ENCODE measurements around the gene TEAD1. TPM values are rescaled to one million over a fixed set of nuclear protein-coding genes. Genes with fewer than 3 reads are reported as not detected.

Gene TEAD1
- total RNA-seq, 4 donors from 2014 or later: 71.5 to 109 (median 88.5) TPM

GRCh38 chr11:12727563-12728211 is 53.5 kb downstream of the TEAD1 start:
- Histone ChIP-seq H3K9me3 (no peaks in the 10 kb centered on the region), H3K27me3 (no peaks in the 10 kb centered on the region), H3K4me1 (peaks cover 46 to 62% of the 10 kb centered on the region in 2 donors), H3K4me3 (replicated peaks in 1 of 3) (no peak overlapping the region), H3K27ac (peak overlapping the region in 2 of 3 donors; percentile 34 to 39), H3K36me3 (no peaks in the 10 kb centered on the region)
- TF ChIP-seq CTCF (IDR thresholded peaks at IDR 0.05) (no peak), POLR2A (IDR thresholded peaks at IDR 0.05) (no peak)
- DNase-seq: no peak
- WGBS, 2 donors: 52 to 54% methylated on average over 5 of the region's 5 CpGs
- intact Hi-C loops (cut with DNase I): no loop called here

GRCh38 chr11:12728417-12728816 is 54.2 kb downstream of the TEAD1 start:
- DNase-seq: no peak
- no peaks in the 10 kb centered on the region for H3K27me3 ChIP-seq
- H3K36me3 ChIP-seq: no peaks in the 10 kb centered on the region
- intact Hi-C loops (cut with DNase I): no loop called here
- H3K9me3 ChIP-seq: no peaks in the 10 kb centered on the region
- TF ChIP-seq CTCF (IDR thresholded peaks at IDR 0.05) (no peak), POLR2A (IDR thresholded peaks at IDR 0.05) (no peak)
- H3K4me3 ChIP-seq (replicated peaks in 1 of 3): no peak overlapping the region
- H3K4me1 ChIP-seq: peaks cover 39 to 54% of the 10 kb centered on the region in 2 donors
- 43 to 53% methylated on average over 4 of the region's 4 CpGs for whole genome bisulfite sequencing, 2 donors
- peak overlapping the region in 2 of 3 donors; percentile 34 to 39 for H3K27ac ChIP-seq

GRCh38 chr11:12729941-12730340 is 55.7 kb downstream of the TEAD1 start:
- intact Hi-C loops (cut with DNase I): no loop called here
- WGBS, 2 donors: 96% methylated on average over 5 of the region's 5 CpGs
- Histone ChIP-seq H3K4me3 (replicated peaks in 1 of 3) (no peak overlapping the region), H3K36me3 (no peaks in the 10 kb centered on the region), H3K27me3 (no peaks in the 10 kb centered on the region), H3K27ac (no peak overlapping the region), H3K4me1 (peaks cover 23 to 39% of the 10 kb centered on the region in 2 donors), H3K9me3 (no peaks in the 10 kb centered on the region)
- no peak for DNase-seq
- TF ChIP-seq POLR2A (IDR thresholded peaks at IDR 0.05) (no peak), CTCF (IDR thresholded peaks at IDR 0.05) (no peak)

GRCh38 chr11:12731841-12732336 is 57.7 kb downstream of the TEAD1 start:
- Histone ChIP-seq H3K27ac (no peak overlapping the region), H3K9me3 (no peaks in the 10 kb centered on the region), H3K4me1 (peaks cover 21 to 25% of the 10 kb centered on the region in 2 donors), H3K36me3 (no peaks in the 10 kb centered on the region), H3K4me3 (replicated peaks in 1 of 3) (no peak overlapping the region), H3K27me3 (no peaks in the 10 kb centered on the region)
- DNase-seq: no peak
- WGBS, 2 donors: 88 to 92% methylated on average over 3 of the region's 3 CpGs
- intact Hi-C loops (cut with DNase I): no loop called here
- TF ChIP-seq POLR2A (IDR thresholded peaks at IDR 0.05): no peak
- no peak for TF ChIP-seq CTCF (IDR thresholded peaks at IDR 0.05)

- intact Hi-C loops (cut with DNase I): no loop called here
- Histone ChIP-seq H3K36me3 (no peaks in the 10 kb centered on the region), H3K4me3 (replicated peaks in 1 of 3) (no peak overlapping the region), H3K27me3 (no peaks in the 10 kb centered on the region), H3K27ac (no peak overlapping the region), H3K4me1 (peaks cover 13 to 17% of the 10 kb centered on the region in 2 donors), H3K9me3 (no peaks in the 10 kb centered on the region)
- no peak for TF ChIP-seq CTCF (IDR thresholded peaks at IDR 0.05)
- TF ChIP-seq POLR2A (IDR thresholded peaks at IDR 0.05): no peak
- DNase-seq: no peak
- WGBS, 2 donors: 92 to 96% methylated on average over 2 of the region's 2 CpGs
Observed at GRCh38 chr11:12733091-12733490, 58.9 kb downstream of the TEAD1 start.
